GM19438 (cell line): ENCODE measurements around the gene ATP1A1.

Source experiments
- ATAC-seq: cut with Tn5 transposase; IDR thresholded peaks from one replicate; pipeline ENCODE4 v1.9.1; 2021; ENCODE audit warnings: low read depth; ENCODE audit not compliant: unreplicated experiment

The ATP1A1 gene

GRCh38 chr1:116433275-116434257 lies 60.5 kb downstream of the ATP1A1 start:
- no peak for ATAC-seq

DNA sequence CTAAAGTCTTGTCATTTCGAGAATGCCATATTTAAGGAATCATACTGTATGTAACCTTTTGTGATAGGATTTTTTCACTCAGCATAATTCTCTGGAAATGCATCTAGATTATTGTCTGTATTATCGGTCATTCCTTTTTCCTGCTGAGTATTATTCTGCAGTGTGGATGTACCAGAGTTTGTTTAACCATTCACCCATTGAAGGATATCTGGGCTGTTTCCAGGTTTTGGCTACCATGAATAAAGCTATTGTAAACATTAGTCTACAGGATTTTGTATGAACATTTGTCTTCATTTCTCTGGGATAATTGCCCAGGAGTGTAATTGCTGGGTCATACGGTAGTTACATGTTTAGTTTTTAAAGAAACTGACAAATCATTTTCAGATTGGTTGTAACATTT lies 61.8 kb downstream of the ATP1A1 start:
- ATAC-seq = no peak

DNA sequence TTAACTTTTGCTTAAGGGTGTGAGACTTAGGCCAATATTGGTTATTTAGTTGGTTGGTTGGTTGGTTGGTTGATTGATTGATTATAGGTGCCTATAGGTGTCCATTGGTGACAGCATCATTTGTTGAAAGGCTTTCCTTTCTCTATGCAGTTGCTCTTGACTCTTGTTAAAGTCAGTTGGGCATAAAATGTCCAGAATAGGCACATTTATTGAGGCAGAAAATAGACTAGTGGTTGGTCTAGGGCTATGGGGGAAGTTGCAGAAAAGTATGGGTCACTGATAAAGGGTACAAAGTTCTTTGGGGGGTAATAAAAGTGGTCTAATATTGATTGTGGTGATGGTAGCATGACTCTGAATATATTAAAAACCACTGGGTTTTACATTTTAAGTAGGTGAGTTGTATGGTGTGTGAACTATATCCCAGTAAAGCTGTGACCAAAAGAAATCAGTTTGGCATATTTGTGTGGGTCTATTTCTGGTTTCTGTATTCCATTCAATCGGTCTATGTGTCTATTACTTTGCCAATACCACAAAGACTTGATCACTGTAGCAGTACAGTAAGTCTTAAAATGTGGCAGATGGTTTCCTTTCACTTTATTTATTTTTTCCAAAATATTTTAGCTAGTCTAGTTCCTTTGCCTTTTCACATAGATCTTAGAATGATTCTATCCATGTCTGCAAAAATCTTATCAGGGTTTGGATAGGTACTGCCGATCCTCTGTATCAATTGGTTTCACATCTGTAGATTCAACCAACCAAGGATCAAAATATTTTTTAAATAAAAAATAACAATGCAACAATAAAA lies 63.0 kb downstream of the ATP1A1 start:
- ATAC-seq = no peak

DNA sequence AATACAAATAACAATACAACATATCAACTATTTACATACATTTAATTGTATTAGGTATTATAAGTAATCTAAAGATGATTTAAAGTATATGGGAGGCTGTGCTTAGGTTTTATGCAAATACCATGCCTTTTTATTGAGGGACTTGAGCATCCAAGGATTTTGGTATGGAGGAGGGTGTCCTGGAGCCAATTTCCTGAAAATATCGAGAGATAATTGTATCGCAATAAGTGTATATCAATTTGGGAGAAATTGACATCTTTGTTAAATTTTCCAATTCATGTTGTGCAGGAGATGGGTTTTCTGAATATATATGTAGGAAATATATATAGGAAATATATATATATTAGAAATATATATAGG lies 63.5 kb downstream of the ATP1A1 start:
- ATAC-seq = no peak

- no peak for ATAC-seq
Observed at GRCh38 chr1:116439701-116440100, 66.7 kb downstream of the ATP1A1 start.

- ATAC-seq = no peak
Observed at GRCh38 chr1:116440731-116441130, 67.7 kb downstream of the ATP1A1 start.

DNA sequence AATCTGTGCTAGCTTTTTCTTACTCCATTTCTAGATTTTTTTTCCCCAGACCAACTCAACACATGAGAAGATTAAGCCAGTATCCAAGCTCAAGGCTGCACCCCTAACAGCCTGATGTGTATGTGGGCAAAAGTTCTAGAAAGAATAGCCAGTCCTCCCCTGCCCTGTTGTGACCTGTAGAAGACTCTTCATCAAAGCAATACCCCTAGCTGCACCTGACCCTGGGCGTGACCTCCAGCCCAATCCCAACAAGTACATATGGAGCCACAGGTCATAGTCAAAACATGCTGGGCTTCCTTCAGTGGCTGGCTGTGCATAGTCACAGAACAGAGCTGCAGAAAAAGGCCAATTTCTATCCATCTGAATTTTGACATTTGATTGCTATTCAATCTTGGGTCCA lies 72.5 kb downstream of the ATP1A1 start:
- no peak for ATAC-seq

DNA sequence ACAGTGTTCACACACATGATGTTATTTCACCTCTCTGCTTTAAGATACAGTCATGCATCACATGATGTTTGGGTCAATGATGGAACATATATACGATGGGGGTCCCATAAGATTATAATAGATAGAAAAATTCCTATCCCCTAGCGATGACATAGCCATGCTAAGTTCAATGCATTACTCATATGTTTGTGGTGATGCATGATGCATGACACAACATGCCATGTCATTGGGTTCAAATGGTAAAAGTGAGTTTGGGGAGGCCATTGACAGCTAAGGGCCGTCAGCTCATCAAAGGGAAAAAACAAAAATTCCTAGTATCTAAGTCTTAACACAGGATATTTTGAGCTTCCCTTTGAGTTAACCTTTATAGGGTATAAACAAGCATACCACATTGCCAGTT lies 73.6 kb downstream of the ATP1A1 start:
- ATAC-seq = no peak

- ATAC-seq = no peak
Observed at GRCh38 chr1:116448785-116449385, 75.8 kb downstream of the ATP1A1 start.

DNA sequence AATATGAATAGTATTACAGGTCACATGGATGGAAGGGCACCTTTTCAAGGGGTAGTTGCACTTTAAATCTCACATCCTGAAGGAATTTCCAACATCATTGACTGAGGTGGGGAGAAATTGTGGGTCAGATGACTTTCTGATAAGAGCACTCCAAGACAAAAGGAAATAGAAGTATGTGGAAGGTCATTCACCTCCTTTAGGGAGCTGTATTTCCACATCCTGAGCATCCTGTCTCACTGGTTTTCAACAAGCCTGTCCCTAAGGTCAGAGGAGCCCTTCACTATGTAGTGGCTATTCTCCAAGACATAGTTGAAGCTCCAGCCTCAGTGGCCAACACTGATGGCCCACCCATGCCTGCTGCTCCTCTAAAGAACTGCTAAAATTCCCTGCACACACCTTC lies 76.5 kb downstream of the ATP1A1 start:
- no peak for ATAC-seq

DNA sequence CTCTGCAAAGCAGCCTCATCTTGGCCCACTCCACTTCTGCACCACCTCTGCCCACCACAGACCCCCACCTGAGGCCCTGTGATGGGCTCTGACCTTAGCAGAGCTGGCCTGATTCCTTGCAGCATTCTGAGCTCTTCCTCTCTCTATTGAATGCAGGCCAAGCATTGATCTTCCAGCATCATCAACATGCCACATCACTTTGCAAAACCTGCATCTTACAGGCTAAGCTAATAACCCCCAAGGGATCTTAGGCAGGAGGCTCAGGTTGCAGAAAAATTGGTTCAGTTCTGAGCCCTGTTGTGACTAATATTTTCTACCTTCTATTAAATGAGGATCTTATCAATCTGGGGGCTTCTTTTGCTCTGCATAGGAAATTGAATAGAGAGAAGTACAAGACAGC lies 78.7 kb downstream of the ATP1A1 start:
- no peak for ATAC-seq

DNA sequence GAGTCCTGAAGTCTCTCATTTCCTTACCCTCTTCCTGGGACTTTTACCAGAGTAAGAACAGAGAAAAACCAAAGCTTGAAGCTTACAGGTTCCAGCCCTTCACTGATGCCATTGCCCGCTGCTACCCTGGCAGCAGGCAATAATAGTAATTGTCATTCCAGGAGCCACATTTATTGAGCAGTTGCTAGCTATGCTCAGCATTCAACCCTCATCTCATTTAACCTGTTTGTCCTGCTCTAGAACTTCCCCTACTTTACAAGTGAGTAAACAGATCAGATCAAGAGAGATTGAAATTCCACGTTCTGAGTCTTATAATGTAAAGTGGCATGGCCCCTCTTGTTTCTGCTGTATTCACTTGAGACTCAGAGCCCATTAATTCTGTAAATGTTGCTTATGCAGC lies 80.4 kb downstream of the ATP1A1 start:
- ATAC-seq = no peak

DNA sequence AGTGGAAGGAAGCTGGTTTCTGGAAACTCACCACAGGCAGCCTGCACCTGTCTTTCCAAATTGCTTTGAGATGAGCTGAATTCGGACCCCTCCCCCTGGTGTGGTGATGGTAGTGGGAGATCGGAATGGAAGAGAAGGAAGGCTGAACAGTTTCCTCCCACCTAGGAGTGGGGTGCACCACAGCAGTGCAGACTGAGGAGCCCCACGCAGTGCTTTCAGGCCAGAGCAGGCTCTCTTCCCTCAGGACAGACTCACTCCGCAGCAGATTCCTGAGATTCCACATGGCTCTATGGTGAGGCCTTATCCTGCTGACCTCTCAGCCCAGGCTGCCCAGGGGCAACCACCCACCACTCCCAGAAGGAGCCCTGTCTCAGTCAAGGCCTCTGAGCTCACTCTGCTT lies 80.9 kb downstream of the ATP1A1 start:
- no peak for ATAC-seq
